T-helper 17 cell (primary cell): ENCODE data around the gene ST6GALNAC4. TPM values are rescaled to one million over a fixed set of nuclear protein-coding genes. Genes with fewer than 3 reads are reported as not detected.

Source experiments
- ATAC-seq: fragments of 150-1000 bp; cut with Tn5 transposase; 2 replicates; pipeline ENCODE4 v1.10.0; 2021; ENCODE audit warnings: mild to moderate bottlenecking, moderate library complexity
- DNase-seq, 3 donors: peaks; one replicate each; pipeline versions ENCODE4 v3.0.0 to v3.0.0-alpha.2; 2020 to 2021
- H3K9me3 ChIP-seq: one replicate; pipeline ENCODE4 v1.7.0; 2013; ENCODE audit warnings: low read length, mild to moderate bottlenecking; ENCODE audit not compliant: control insufficient read depth, poor library complexity, severe bottlenecking
- H3K27ac Mint-ChIP-seq: one replicate; pipeline ENCODE4 v1.8.0; 2022; ENCODE audit warnings: mild to moderate bottlenecking, moderate library complexity, mixed read lengths
- H3K27me3 Mint-ChIP-seq: one replicate; pipeline ENCODE4 v1.8.0; 2022; ENCODE audit warnings: mixed read lengths
- H3K36me3 Mint-ChIP-seq: one replicate; pipeline ENCODE4 v1.8.0; 2022; ENCODE audit warnings: low read depth, mixed read lengths
- H3K4me1 Mint-ChIP-seq: one replicate; pipeline ENCODE4 v1.8.0; 2022; ENCODE audit warnings: mild to moderate bottlenecking, mixed read lengths
- H3K4me3 Mint-ChIP-seq: one replicate; pipeline ENCODE4 v1.8.0; 2022; ENCODE audit warnings: mild to moderate bottlenecking, moderate library complexity, mixed read lengths
- total RNA-seq, 4 donors: library from RNA in 2 of 4; stranded (reverse) in 2 of 4; gene quantifications; one replicate each; pipeline ENCODE4 v1.2.3 and lab custom pipeline; 2022 to 2026

The ST6GALNAC4 gene
- total RNA-seq, 2 donors from 2014 or later = 18.5 to 22.1 TPM

DNA sequence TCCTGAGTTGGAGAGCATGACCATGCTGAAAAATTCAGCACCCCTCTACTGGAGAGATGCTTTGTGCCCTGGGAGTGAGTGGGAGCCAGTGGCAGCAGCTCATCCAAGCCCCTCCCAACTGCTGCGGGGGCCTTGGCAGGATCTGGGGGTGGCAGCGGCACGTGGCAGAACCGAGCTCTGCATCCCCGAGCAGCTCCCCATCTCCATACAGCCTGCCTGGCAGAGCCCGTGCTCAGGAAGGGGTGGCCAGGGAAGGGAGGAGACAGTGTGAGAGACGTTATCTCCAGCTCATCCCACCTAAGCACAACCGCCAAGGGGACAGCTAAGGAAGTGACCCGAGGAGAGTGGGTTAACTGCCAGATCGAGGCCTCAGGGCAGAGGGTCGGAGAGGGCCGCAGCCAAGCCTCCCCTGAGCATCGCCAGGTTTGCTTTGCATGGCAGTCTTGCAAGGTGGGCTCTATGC, 38.0 kb upstream of the ST6GALNAC4 start:
- no peak for DNase-seq
- Mint-ChIP-seq H3K27me3 (no peaks in the 10 kb centered on the region), H3K4me3 (peak overlapping the region; percentile 89), H3K36me3 (peaks cover 7% of the 10 kb centered on the region), H3K4me1 (peaks cover 54% of the 10 kb centered on the region), H3K27ac (peak overlapping the region; percentile 93)
- ATAC-seq = peak; percentile 0
- no peaks in the 10 kb centered on the region for H3K9me3 ChIP-seq

DNA sequence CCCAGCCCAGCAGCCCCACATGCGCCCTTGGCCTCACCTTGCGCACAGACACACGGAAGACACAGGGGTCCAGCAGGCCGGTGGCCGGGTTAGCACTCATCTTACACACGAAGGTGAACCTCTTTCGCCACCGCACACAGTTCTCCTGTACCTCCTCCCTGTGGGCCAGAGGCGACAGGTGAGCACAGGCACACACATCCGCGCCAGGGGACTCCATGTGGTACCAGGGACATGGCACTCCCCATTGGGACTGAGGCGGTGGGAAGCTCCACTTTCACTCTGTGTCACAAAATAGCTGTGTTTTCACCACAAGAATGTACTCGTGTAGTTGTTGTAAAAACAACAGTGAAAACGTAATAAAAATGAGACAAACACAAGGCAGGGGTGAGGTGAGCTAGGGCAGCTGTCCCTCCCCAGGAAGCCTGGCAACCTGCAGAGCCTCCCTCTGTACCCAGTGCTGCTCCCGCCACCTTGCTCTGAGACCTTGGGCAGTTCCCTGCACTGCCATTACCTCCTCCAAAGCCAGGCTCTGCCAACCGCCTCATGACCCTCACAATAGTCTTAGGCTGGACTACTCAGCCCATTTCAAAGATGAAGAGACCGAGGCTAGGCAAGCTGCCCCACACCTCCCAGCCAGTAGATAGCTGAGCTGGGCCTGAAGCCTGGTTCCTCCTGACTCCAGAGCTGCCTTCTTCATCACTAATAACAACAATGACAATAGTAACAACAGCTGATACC, 37.1 kb upstream of the ST6GALNAC4 start:
- ATAC-seq = no peak
- H3K27ac Mint-ChIP-seq = peak overlapping the region; percentile 93
- H3K4me3 Mint-ChIP-seq = peak overlapping the region; percentile 57
- no peaks in the 10 kb centered on the region for H3K9me3 ChIP-seq
- no peak for DNase-seq
- peaks cover 2% of the 10 kb centered on the region for H3K36me3 Mint-ChIP-seq
- H3K4me1 Mint-ChIP-seq = peaks cover 45% of the 10 kb centered on the region
- no peaks in the 10 kb centered on the region for H3K27me3 Mint-ChIP-seq

DNA sequence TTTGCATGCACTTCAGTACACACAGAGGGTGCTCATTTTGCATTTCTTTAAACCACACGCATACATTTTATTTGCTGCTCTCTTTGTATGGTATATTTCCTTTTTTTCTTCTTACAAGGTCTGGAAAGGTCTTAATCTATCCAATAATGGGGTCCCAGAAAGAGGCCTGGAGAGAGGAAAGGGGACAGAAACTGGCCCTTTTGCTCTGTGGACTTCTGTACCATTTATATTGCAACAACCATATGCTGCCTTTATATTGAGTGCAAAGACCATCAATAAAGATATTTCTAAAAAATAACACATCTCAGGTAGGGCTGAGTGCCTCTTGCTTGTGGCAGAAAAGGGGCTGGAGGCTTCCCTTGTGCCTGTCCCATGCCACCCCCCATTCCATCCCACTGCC, 36.3 kb upstream of the ST6GALNAC4 start:
- Mint-ChIP-seq H3K36me3 (peaks cover 6% of the 10 kb centered on the region), H3K27me3 (no peaks in the 10 kb centered on the region), H3K4me1 (peaks cover 43% of the 10 kb centered on the region), H3K27ac (peak overlapping the region; percentile 93), H3K4me3 (no peak overlapping the region)
- H3K9me3 ChIP-seq = no peaks in the 10 kb centered on the region
- DNase-seq (no peak), ATAC-seq (no peak)

- no peak for ATAC-seq
- H3K4me1 Mint-ChIP-seq = peaks cover 33% of the 10 kb centered on the region
Measured at GRCh38 chr9:127950513-127951289, 33.9 kb upstream of the ST6GALNAC4 start.

DNA sequence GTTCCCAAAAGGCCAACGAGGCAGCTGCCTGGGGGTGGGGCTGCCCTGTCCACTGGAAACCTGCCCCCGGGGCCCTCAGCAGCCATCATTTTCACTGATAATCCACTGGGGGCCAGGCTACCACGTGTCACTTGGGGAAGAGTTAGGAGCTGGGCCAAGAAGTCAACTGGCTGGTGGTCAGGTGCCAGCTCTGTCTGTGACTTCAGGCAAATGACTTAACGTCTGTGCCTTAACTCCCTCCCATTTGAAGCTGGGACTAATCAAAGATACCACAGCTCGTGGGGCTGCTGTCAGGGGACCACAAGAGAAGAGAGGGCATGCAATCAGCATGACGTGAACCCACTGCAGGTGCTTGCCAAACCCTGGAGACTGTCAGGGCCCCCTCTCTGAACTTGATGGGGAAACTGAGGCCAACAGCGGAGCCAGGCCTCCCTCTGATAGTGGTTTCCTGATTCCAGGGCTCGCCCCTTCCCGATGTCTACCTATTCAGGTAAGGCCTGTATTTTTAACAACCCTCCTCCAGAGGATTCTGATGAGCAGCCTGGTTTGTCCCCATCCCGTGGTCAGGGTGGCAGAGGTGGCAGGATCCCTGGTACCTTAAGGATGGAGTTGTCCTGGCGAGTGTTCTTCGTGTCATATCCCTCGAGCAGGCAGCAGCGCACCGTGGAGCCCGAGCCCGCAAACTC, 33.1 kb upstream of the ST6GALNAC4 start:
- Mint-ChIP-seq H3K36me3 (peaks cover 6% of the 10 kb centered on the region), H3K4me1 (peaks cover 30% of the 10 kb centered on the region), H3K27ac (peak overlapping the region; percentile 85), H3K27me3 (no peaks in the 10 kb centered on the region), H3K4me3 (peak overlapping the region; percentile 15)
- ATAC-seq (no peak), DNase-seq (no peak)
- no peaks in the 10 kb centered on the region for H3K9me3 ChIP-seq

More at GRCh38 chr9:127950513-127951289, 33.9 kb upstream of the ST6GALNAC4 start:
- no peaks in the 10 kb centered on the region for H3K9me3 ChIP-seq
- H3K36me3 Mint-ChIP-seq = peaks cover 6% of the 10 kb centered on the region
- no peak overlapping the region for H3K4me3 Mint-ChIP-seq
- H3K27ac Mint-ChIP-seq = peak overlapping the region; percentile 93
- H3K27me3 Mint-ChIP-seq = no peaks in the 10 kb centered on the region
- DNase-seq = no peak

GRCh38 chr9:127947841-127948710, 31.2 kb upstream of the ST6GALNAC4 start:
- H3K4me3 Mint-ChIP-seq = no peak overlapping the region
- peaks cover 29% of the 10 kb centered on the region for H3K4me1 Mint-ChIP-seq
- peaks cover 6% of the 10 kb centered on the region for H3K36me3 Mint-ChIP-seq
- no peak for ATAC-seq
- H3K9me3 ChIP-seq = no peaks in the 10 kb centered on the region
- H3K27ac Mint-ChIP-seq = peak overlapping the region; percentile 83
- DNase-seq = no peak
- no peaks in the 10 kb centered on the region for H3K27me3 Mint-ChIP-seq

DNA sequence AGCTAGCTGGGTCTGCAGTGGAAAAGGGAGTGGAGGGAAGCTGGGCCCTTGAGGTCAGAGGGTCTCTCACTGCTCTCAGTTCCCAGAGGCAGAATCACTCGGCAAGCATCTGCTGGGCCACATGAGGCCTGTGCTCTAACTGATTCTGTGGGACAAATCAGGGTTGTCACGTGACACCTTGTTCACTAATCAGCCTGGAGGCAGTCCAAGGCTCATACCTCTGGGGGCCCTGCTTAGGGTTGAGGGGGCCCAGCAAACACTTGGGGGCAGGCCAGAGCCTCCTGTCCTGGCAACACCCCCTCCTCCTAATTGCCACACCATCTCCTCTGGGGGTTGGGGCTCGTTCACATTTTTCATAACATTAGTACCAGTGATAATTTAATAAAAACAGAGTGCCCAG, 29.9 kb upstream of the ST6GALNAC4 start:
- no peak for DNase-seq
- ATAC-seq = no peak
- peaks cover 29% of the 10 kb centered on the region for H3K4me1 Mint-ChIP-seq
- H3K36me3 Mint-ChIP-seq = peaks cover 8% of the 10 kb centered on the region
- no peaks in the 10 kb centered on the region for H3K27me3 Mint-ChIP-seq
- no peak overlapping the region for H3K4me3 Mint-ChIP-seq
- H3K9me3 ChIP-seq = no peaks in the 10 kb centered on the region
- H3K27ac Mint-ChIP-seq = peak overlapping the region; percentile 74

- H3K4me3 Mint-ChIP-seq = no peak overlapping the region
- H3K4me1 Mint-ChIP-seq = peaks cover 25% of the 10 kb centered on the region
- ATAC-seq (no peak), DNase-seq (no peak)
- no peaks in the 10 kb centered on the region for H3K27me3 Mint-ChIP-seq
- H3K36me3 Mint-ChIP-seq = peaks cover 6% of the 10 kb centered on the region
- H3K27ac Mint-ChIP-seq = peak overlapping the region; percentile 47
- no peaks in the 10 kb centered on the region for H3K9me3 ChIP-seq
Measured at GRCh38 chr9:127945942-127946341, 29.1 kb upstream of the ST6GALNAC4 start.

GRCh38 chr9:127945338-127945737, 28.5 kb upstream of the ST6GALNAC4 start:
- no peaks in the 10 kb centered on the region for H3K27me3 Mint-ChIP-seq
- ATAC-seq (no peak), DNase-seq (no peak)
- no peak overlapping the region for H3K4me3 Mint-ChIP-seq
- peaks cover 5% of the 10 kb centered on the region for H3K36me3 Mint-ChIP-seq
- H3K4me1 Mint-ChIP-seq = peaks cover 21% of the 10 kb centered on the region
- H3K27ac Mint-ChIP-seq = peak overlapping the region; percentile 47
- H3K9me3 ChIP-seq = no peaks in the 10 kb centered on the region

DNA sequence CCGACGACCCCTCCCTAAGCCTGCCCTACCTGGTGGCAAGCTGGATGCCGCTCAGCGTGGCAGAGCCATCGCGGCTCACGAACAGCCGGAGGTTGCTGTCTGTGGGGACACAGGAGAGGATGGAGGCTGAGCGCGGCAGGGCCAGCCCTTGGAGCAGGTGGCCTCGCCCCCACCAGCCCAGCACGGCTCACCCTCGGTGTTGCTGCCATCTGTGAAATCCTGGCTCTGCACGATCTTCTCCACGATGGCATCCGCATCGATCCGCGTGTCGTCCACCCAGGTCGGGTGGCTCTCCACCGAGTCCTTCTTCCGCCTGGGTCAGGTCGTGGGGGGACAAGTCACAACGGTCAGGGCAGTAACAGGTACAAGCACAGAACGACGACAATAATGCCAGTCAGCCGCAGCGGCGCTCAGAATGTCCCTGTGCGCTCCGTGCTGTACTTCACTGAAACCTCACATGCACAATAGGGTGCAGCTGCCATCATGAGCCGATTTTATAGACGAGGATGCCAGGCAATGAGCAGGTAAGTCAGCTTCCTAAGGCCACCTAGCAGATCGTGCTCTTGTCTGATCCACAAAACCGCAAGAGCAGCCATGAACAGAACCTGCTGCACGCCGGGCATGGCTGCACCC, 27.9 kb upstream of the ST6GALNAC4 start:
- ATAC-seq = no peak
- Mint-ChIP-seq H3K27ac (no peak overlapping the region), H3K27me3 (no peaks in the 10 kb centered on the region), H3K4me3 (no peak overlapping the region), H3K4me1 (peaks cover 19% of the 10 kb centered on the region), H3K36me3 (peaks cover 5% of the 10 kb centered on the region)
- H3K9me3 ChIP-seq = no peaks in the 10 kb centered on the region
- DNase-seq = no peak

DNA sequence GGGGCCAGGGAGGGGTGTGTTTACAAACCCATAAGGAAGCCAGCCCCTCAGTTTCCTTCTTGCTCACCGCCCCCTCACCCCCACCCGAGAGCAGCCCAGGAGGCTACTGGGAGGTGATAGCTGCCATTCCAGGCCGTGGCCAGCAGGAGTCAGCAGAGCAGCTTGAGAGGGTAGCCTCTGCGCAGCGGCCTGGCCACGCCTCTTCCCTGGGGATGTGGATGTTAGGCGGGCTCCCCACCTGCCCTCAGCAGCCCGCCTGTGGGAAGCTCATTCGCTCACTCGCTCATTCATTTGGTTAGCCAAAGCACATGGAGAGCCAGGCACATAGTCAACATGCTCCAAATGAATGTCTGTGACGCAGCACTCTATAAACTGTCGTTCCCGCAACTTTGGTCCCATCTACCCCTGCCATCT, 26.9 kb upstream of the ST6GALNAC4 start:
- ATAC-seq = peak; percentile 82
- no peaks in the 10 kb centered on the region for H3K27me3 Mint-ChIP-seq
- H3K9me3 ChIP-seq = no peaks in the 10 kb centered on the region
- H3K27ac Mint-ChIP-seq = peak overlapping the region; percentile 67
- H3K4me3 Mint-ChIP-seq = peak overlapping the region; percentile 55
- peaks cover 5% of the 10 kb centered on the region for H3K36me3 Mint-ChIP-seq
- peak; percentile 58 to 62 (median 59) for DNase-seq
- peaks cover 18% of the 10 kb centered on the region for H3K4me1 Mint-ChIP-seq

DNA sequence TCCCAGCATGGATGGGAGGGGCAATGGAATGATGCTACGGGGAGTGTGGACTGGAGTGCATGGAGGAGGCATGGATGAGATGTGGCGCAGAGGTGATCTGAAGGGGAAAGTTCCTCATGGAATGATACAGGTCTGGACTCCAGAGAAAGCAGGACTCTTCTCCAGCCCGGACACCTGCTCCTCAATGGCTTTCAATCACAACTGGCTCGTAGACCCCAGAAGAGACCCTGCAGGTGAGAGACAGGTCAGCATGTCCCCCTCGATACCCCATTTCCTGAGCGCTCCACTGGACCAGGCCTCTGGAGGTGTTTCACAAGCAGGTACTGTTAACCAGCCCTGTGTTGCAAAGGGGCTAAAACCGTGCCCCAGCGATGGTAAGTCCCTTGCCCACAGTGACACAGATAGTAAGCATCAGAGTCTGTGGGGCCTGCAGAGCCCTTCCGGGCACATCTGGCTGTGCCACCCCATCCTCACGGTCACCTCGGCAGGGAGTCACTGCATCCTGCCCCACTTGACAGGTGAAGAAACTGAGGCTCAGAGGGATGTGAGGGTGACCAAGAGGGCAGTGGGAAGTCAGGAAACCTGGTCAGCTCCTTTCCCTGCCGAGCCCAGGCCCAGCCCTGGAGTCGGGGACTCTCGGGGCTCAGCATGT, 26.3 kb upstream of the ST6GALNAC4 start:
- no peak for DNase-seq
- H3K36me3 Mint-ChIP-seq = peaks cover 2% of the 10 kb centered on the region
- peaks cover 17% of the 10 kb centered on the region for H3K4me1 Mint-ChIP-seq
- peak overlapping the region; percentile 25 for H3K4me3 Mint-ChIP-seq
- peak overlapping the region; percentile 67 for H3K27ac Mint-ChIP-seq
- peak; percentile 12 for ATAC-seq
- no peaks in the 10 kb centered on the region for H3K9me3 ChIP-seq
- no peaks in the 10 kb centered on the region for H3K27me3 Mint-ChIP-seq
